DMS79 treated with DMSO at 0.1 percent for 48 hours (cell line): ENCODE measurements around the gene NR2C2.
A peak's percentile ranks its signal among the peaks of the same experiment; 100 is the strongest.
"Not testable (repeated sequence)": the region's sequence is repeated elsewhere in the genome, so short reads cannot be mapped to it uniquely, and the experiment has no call there.

ENCODE experiments used
- DNase-seq: peaks from one replicate; lab custom pipeline; 2025; lab: John Stamatoyannopoulos, UW

The NR2C2 gene

GRCh38 chr3:14959359-14959943, 12.1 kb downstream of the NR2C2 start:
- DNase-seq: no peak

DNA sequence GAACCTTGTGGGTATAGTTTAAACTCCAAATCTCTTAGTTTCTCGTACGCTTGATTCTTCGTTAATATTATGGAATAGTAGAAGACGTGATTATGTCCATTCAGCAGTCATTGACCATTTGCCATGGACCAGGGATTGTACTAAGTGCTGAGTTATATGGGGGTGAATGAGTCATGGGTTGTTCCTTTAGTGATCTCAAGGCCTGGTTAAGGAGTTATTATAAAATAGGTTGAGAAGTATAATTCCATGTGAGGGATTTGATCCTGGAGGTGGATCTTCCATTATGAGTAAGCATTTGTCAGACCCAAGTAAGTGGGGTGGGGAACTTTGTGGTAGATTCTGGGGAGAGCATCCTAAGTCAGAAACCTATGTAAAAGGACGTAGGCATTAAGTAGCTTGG, 15.4 kb downstream of the NR2C2 start:
- no peak for DNase-seq

DNA sequence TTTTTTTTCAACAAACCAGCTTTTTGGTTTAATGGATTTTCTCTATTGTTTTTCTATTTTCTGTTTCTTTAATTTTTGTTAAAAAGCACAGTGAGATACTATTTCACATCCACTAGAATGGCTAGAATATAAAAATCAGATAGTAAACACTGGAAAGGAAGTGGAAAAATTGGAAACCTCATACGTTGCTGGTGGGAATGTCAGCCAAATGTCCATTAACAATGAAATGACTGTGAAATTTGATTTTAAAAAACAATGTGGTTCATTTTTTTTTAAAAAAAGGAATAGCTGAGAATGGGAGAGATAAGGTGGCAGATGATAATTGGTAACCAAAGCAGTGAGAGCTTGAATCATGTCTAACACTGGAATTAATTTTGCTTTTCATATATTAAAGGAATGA, 19.9 kb downstream of the NR2C2 start:
- no peak for DNase-seq

GRCh38 chr3:14969671-14970070, 22.3 kb downstream of the NR2C2 start:
- no peak for DNase-seq

DNA sequence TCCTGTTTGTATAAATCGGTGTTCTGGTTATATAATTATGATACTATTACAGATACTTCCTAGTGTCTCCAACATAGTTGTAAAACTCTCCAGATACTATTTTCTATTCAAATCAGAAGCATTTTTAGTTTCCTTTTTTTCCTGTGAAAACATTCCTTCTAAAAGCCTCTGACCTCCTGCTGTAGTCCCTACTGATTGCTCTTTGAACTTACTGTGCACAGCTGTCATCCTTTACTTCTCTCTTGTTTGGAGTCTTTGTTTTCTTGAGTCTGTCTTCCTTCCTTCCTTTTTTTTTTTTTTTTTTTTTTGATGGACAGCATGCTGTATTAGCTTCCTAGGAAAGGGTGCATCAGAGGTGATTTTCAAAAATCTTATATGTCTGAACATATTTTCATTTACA, 28.9 kb downstream of the NR2C2 start:
- no peak for DNase-seq

DNA sequence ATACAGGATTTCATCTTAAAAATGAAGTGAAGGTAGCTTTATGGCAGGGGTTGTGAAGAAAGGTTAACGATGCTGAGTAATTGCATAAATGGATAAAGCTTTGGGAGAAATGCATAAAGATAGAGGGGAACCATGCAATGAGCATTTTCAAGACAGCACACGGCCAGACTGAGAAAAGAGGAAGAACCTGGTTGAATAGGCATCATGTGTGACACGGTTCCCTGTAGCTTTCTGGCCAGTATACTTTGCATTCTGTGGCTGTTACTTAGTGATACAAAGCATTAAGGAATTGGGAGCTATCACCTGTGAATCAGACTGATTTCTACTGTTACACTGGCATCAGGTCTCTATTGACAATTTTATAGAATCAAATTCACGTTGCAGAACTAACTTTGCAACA, 33.3 kb downstream of the NR2C2 start:
- no peak for DNase-seq

GRCh38 chr3:14984581-14985113, 37.3 kb downstream of the NR2C2 start:
- DNase-seq: no peak

GRCh38 chr3:14988988-14989394, 41.6 kb downstream of the NR2C2 start:
- DNase-seq: no peak

GRCh38 chr3:14989943-14990779, 42.8 kb downstream of the NR2C2 start:
- DNase-seq: no peak

DNA sequence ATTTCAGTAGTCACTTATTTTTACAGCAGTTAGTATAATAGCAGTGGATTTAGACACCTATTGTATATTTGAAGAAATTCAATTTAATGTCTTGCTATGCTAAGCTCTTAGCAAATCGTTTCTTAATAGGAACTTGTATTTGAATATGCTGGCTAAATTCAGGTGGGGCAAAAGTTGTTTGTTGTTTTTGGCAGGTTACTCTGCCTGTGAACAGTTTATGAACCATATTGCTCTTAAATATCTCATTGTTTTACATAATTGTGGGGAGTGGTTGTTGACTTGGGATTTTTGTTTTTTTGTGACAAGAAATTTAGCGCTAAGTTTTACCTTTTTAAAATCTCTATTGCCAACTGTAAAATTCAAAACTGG, 43.4 kb downstream of the NR2C2 start:
- no peak for DNase-seq

GRCh38 chr3:14991151-14991742, 43.9 kb downstream of the NR2C2 start:
- DNase-seq: peak; percentile 18

GRCh38 chr3:14991818-14992612, 44.6 kb downstream of the NR2C2 start:
- no peak for DNase-seq

GRCh38 chr3:14997941-14998340, 50.6 kb downstream of the NR2C2 start:
- no peak for DNase-seq

GRCh38 chr3:14999182-14999581, 51.8 kb downstream of the NR2C2 start:
- not testable (repeated sequence) for DNase-seq

GRCh38 chr3:15007681-15008141, 60.3 kb downstream of the NR2C2 start:
- DNase-seq: no peak

DNA sequence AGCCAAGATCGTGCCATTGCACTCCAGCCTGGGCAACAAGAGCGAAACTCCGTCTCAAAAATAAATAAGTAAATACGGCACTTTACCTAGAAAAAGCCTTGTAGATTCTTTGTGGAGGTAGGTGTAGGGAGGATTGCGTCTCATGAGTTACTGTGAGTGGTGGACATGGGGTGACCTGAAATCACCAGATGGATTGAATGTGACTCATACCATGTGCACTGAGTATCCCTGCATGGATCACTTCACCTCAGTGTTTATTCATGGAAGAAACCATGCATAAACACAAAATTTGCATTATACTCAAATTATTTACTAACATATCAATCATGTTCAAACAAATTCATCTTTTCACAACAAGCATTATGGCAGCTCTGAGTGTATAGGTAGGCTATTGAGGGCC, 61.8 kb downstream of the NR2C2 start:
- DNase-seq: no peak

GRCh38 chr3:15010664-15011063, 63.3 kb downstream of the NR2C2 start:
- no peak for DNase-seq

DNA sequence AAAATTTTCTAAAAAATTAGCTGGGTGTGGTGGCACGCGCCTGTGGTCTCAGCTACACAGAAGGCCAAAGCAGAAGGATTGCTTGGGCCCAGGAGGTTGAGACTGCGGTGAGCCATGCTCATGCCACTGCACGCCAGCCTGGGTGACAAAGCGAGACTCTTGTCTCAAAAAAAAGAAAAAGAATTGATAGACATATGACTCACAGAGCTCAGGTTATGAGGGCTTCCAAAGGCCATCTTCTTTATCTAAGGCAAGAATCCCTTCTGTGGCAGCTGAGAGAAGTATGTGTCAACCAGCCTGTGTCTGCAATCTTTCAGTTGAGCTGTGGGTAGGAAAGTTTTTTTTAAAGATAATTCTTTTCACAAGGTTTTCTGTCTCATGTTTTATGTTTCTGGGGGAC, 63.8 kb downstream of the NR2C2 start:
- no peak for DNase-seq

- DNase-seq: no peak
Observed at GRCh38 chr3:15014606-15015328, 67.4 kb downstream of the NR2C2 start.

DNA sequence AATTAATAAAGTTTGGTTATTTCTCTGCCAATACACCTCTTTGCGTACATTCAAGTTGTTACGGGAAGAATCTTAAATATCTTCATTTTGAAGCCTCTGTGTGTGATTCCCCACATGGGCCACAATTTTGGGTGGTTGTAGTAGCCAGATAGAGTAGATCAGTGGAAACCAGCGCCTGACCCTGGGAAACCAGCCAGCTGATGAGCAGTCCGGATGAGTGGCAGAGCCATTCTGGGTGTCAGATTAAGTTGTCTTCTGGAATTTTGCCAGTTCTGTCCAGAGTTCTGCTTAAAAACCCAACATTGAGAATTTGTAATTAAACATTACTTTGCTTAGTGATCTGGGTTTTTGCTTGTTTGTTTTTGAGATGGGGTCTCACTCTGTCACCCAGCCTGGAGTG, 68.1 kb downstream of the NR2C2 start:
- no peak for DNase-seq

GRCh38 chr3:15017191-15017590, 69.8 kb downstream of the NR2C2 start:
- no peak for DNase-seq

DNA sequence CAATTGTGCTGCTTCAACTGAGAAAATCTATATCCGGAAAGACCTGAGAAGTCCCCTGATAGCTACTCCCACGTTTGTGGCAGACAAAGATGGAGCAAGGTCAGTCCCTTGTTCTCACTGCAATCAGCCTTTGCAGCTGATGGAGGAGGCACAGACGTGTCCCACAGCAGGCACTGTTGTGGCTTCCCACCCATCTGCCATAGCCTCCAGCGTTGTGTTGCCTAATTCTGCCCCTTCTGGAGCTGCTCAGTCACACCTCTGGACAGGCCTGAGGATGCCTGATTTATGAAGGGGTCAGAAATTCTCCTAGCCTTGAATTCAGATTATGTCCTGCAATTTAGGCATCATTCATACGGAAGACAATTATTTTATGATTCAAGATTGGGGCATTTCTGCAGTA, 75.9 kb downstream of the NR2C2 start:
- no peak for DNase-seq
